HG02798 (cell line): ENCODE data around the gene LRP1.

ENCODE experiments used
- ATAC-seq: cut with Tn5 transposase; IDR thresholded peaks from one replicate; pipeline ENCODE4 v1.9.1; 2021; ENCODE audit warnings: mild to moderate bottlenecking; ENCODE audit not compliant: unreplicated experiment, poor library complexity

LRP1 gene

DNA sequence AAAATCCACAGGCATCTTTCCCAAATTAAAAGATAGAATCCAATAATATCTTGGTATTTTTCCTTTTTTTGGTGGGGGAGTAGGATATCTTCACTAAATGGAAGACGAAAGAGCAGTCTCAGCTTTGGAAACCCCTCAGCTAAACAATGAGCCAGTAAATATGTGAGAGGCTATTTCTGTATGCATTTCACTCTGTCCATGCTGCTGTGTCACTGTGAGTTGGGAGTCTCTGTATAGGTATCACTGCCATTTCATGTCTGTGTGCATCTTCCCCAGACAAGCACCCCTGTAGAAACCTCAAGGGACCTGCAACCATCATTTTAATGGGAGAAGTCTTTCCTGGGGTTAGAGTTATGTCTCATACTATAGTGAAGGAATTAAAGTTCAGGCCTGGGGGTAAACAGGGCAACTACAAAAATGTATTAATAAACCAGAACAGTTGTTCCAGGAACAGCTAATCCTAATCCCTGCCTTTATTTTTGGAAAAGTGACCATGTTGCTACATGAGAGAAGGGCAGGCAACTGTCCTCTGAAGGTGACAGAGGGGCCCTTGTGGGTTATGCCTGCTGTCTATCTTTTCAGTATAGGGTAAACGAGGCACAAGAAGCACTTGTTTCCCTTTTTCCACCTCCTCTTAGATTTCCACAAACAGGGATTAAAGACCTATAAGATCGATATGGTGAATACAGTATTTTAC, 134.0 kb downstream of the LRP1 start:
- no peak for ATAC-seq
